Stimulated activated CD8-positive, alpha-beta memory T cell treated with anti-CD3 and anti-CD28 coated beads, Interleukin-12 subunit alpha, Interleukin-12 subunit beta, amount 100 ng/mL, for 4 hours (primary cell): ENCODE data around the gene HSD11B1L.

ENCODE experiments used
- DNase-seq: peaks from one replicate; pipeline ENCODE4 v3.0.0-alpha.2; 2020; ENCODE audit warnings: low read depth

The HSD11B1L gene

GRCh38 chr19:5680437-5681368 lies at the start of gene HSD11B1L, which contains the start of gene MICOS13:
TSS of gene HSD11B1L (plus strand) at chr19:5681027. CDS start at chr19:5684833, 3,806 bp downstream.
TSS of gene MICOS13 (minus strand) at chr19:5680516. CDS start at chr19:5680486, 30 bp downstream.
- DNase-seq: peak; percentile 97

GRCh38 chr19:5631567-5632240 lies 49.1 kb upstream of the HSD11B1L start:
- DNase-seq: no peak

- DNase-seq: no peak
Observed at GRCh38 chr19:5632241-5632612, 48.6 kb upstream of the HSD11B1L start.

GRCh38 chr19:5632657-5633056 lies 48.2 kb upstream of the HSD11B1L start:
- DNase-seq: no peak

- DNase-seq: no peak
Observed at GRCh38 chr19:5635427-5635826, 45.4 kb upstream of the HSD11B1L start.

GRCh38 chr19:5637971-5638370 lies 42.9 kb upstream of the HSD11B1L start:
- DNase-seq: no peak

GRCh38 chr19:5641171-5641570 lies 39.7 kb upstream of the HSD11B1L start:
- no peak for DNase-seq

- DNase-seq: no peak
Observed at GRCh38 chr19:5642204-5642603, 38.6 kb upstream of the HSD11B1L start.

GRCh38 chr19:5643060-5643459 lies 37.8 kb upstream of the HSD11B1L start:
- no peak for DNase-seq

GRCh38 chr19:5644037-5644436 lies 36.8 kb upstream of the HSD11B1L start:
- DNase-seq: no peak

- no peak for DNase-seq
Observed at GRCh38 chr19:5645409-5645808, 35.4 kb upstream of the HSD11B1L start.

GRCh38 chr19:5646703-5647102 lies 34.1 kb upstream of the HSD11B1L start:
- no peak for DNase-seq

GRCh38 chr19:5648464-5648863 lies 32.4 kb upstream of the HSD11B1L start:
- DNase-seq: no peak

GRCh38 chr19:5651361-5651760 lies 29.5 kb upstream of the HSD11B1L start:
- DNase-seq: no peak

- DNase-seq: no peak
Observed at GRCh38 chr19:5652261-5652660, 28.6 kb upstream of the HSD11B1L start.

- no peak for DNase-seq
Observed at GRCh38 chr19:5654931-5655330, 25.9 kb upstream of the HSD11B1L start.

GRCh38 chr19:5655412-5655811 lies 25.4 kb upstream of the HSD11B1L start:
- no peak for DNase-seq

GRCh38 chr19:5661483-5661882 lies 19.3 kb upstream of the HSD11B1L start:
- no peak for DNase-seq

- no peak for DNase-seq
Observed at GRCh38 chr19:5663904-5664303, 16.9 kb upstream of the HSD11B1L start.

- DNase-seq: no peak
Observed at GRCh38 chr19:5664515-5664914, 16.3 kb upstream of the HSD11B1L start.

GRCh38 chr19:5665781-5666513 lies 14.9 kb upstream of the HSD11B1L start:
- DNase-seq: no peak

GRCh38 chr19:5666921-5667610 lies 13.8 kb upstream of the HSD11B1L start:
- no peak for DNase-seq
